CD4-positive, alpha-beta T cell (primary cell): ENCODE results near the gene MSL1. TPM values are rescaled to one million over a fixed set of nuclear protein-coding genes. Genes with fewer than 3 reads are reported as not detected.

Experiments
- ATAC-seq: fragments of 200-7000 bp; cut with Tn5 transposase; one replicate; pipeline ENCODE4 v1.10.0; 2022; ENCODE audit warnings: mild to moderate bottlenecking; ENCODE audit not compliant: poor library complexity
- CTCF ChIA-PET: fragments of 350-600 bp; sonication (Branson Sonifier 250); formaldehyde crosslinking; loops from one replicate; lab custom pipeline; 2021; ENCODE audit warnings: antibody characterized with exemption, inconsistent platforms; lab: Charles Lee
- POLR2A ChIA-PET: fragments of 350-600 bp; sonication (Branson Sonifier 250); formaldehyde crosslinking; loops from one replicate; lab custom pipeline; 2021; ENCODE audit warnings: antibody characterized with exemption, inconsistent platforms; lab: Charles Lee
- DNase-seq, 14 experiments: peaks; one replicate each; pipeline ENCODE4 v3.0.0-alpha.2; 2013 to 2020; ENCODE audit warnings: mixed read lengths in 2 of 14
- H3K27ac ChIP-seq, 2 donors: one replicate each; pipeline versions ENCODE4 v1.5.1 to v1.7.0; 2013; ENCODE audit warnings: low read length in 2 of 2, low read depth in 1 of 2, mild to moderate bottlenecking in 1 of 2
- H3K27me3 ChIP-seq, 2 experiments: 1 replicate in 1 of 2; 2 replicates in 1 of 2; pipeline versions ENCODE4 v1.6.1 to v1.7.0; 2013; ENCODE audit warnings: low read length in 2 of 2, control low read depth in 1 of 2, mild to moderate bottlenecking in 1 of 2, moderate library complexity in 1 of 2; ENCODE audit not compliant: insufficient read depth in 2 of 2, control insufficient read depth in 1 of 2
- H3K36me3 ChIP-seq: one replicate; pipeline ENCODE4 v1.6.1; 2013; ENCODE audit warnings: low read length, control low read depth; ENCODE audit not compliant: insufficient read depth
- H3K4me1 ChIP-seq: one replicate; pipeline ENCODE4 v1.6.1; 2013; ENCODE audit warnings: low read length, control low read depth; ENCODE audit not compliant: insufficient read depth
- H3K4me3 ChIP-seq: one replicate; pipeline ENCODE4 v1.5.1; 2013; ENCODE audit warnings: mild to moderate bottlenecking, low read length, moderate library complexity
- H3K9me3 ChIP-seq, 2 experiments: 1 replicate in 1 of 2; 2 replicates in 1 of 2; pipeline versions ENCODE4 v1.6.1 to v1.7.0; 2013; ENCODE audit warnings: low read length in 2 of 2, mild to moderate bottlenecking in 2 of 2, control low read depth in 1 of 2, moderate library complexity in 1 of 2; ENCODE audit not compliant: control insufficient read depth in 1 of 2, insufficient read depth in 1 of 2
- H3K27ac Mint-ChIP-seq: one replicate; pipeline ENCODE4 v1.8.0; 2020; ENCODE audit warnings: mixed read lengths
- H3K27me3 Mint-ChIP-seq: one replicate; pipeline ENCODE4 v1.8.0; 2021; ENCODE audit warnings: mixed read lengths
- H3K36me3 Mint-ChIP-seq: one replicate; pipeline ENCODE4 v1.8.0; 2021; ENCODE audit warnings: low read depth, mixed read lengths
- H3K4me1 Mint-ChIP-seq: one replicate; pipeline ENCODE4 v1.8.0; 2021; ENCODE audit warnings: low read depth, mixed read lengths
- H3K4me3 Mint-ChIP-seq: one replicate; pipeline ENCODE4 v1.8.0; 2020; ENCODE audit warnings: mild to moderate bottlenecking, mixed read lengths
- H3K9me3 Mint-ChIP-seq: one replicate; pipeline ENCODE4 v1.8.0; 2020; ENCODE audit warnings: mixed read lengths
- CTCF ChIP-seq: fragments of 200-600 bp; IDR thresholded peaks from one replicate; pipeline ENCODE4 v1.8.0; 2022; ENCODE audit warnings: antibody characterized with exemption, mild to moderate bottlenecking
- intact Hi-C, 2 experiments: fragments of 100-400 bp; cut with DNase I in 1 of 2; cut with micrococcal nuclease in 1 of 2; formaldehyde crosslinking; loops; one replicate each; pipeline versions ENCODE4 v1.15.1 to v1.9.0; 2023 to 2025; cut with DNase I, micrococcal nuclease
- total RNA-seq, 174 experiments: library from RNA in 2 of 174; stranded (reverse) in 2 of 174; gene quantifications; one replicate each; pipeline ENCODE4 v1.2.3 and lab custom pipeline; 2021 to 2026

Gene MSL1
- total RNA-seq, 2 experiments from 2014 or later: 77.0 to 79.2 TPM

GRCh38 chr17:40093580-40094201, 28.1 kb upstream of the MSL1 start:
- Histone ChIP-seq H3K27me3 (no peaks in the 10 kb centered on the region), H3K4me1 (peaks cover 51% of the 10 kb centered on the region), H3K27ac (no peak overlapping the region), H3K36me3 (peaks cover 71% of the 10 kb centered on the region), H3K4me3 (no peak overlapping the region), H3K9me3 (no peaks in the 10 kb centered on the region)
- no peaks in the 10 kb centered on the region for H3K9me3 Mint-ChIP-seq
- ChIA-PET POLR2A (interaction anchor here (1.0 to 9.7 kb wide), 4 partner anchors 18 to 47 kb away, joined by 3 to 335 read pairs (median 8); partner anchors contain the start of gene CASC3), CTCF (interaction anchor here (1.1 to 1.9 kb wide), 4 partner anchors 18 to 75 kb away, joined by 3 to 7 read pairs (median 6); no protein-coding TSS in a partner anchor)
- no peak overlapping the region for H3K4me3 Mint-ChIP-seq
- no peaks in the 10 kb centered on the region for H3K27me3 Mint-ChIP-seq
- intact Hi-C loops: no loop called here
- ATAC-seq (no peak), DNase-seq (peak in 1 of 14 experiments; percentile 21)
- H3K4me1 Mint-ChIP-seq: peaks cover 58% of the 10 kb centered on the region
- no peak for TF ChIP-seq CTCF
- H3K36me3 Mint-ChIP-seq: peaks cover 83% of the 10 kb centered on the region
- peak overlapping the region; percentile 51 for H3K27ac Mint-ChIP-seq

- peaks cover 85% of the 10 kb centered on the region for H3K36me3 Mint-ChIP-seq
- ATAC-seq: no peak
- Histone ChIP-seq H3K27me3 (no peaks in the 10 kb centered on the region), H3K36me3 (peaks cover 60% of the 10 kb centered on the region), H3K9me3 (no peaks in the 10 kb centered on the region), H3K4me3 (no peak overlapping the region), H3K27ac (peak overlapping the region; percentile 94 to 96), H3K4me1 (peaks cover 63% of the 10 kb centered on the region)
- ChIA-PET CTCF (interaction anchor here (1.7 to 2.3 kb wide), 2 partner anchors 8 to 17 kb away, joined by 6 read pairs; no protein-coding TSS in a partner anchor), POLR2A (interaction anchor here (1.4 to 9.7 kb wide), 9 partner anchors 12 to 114 kb away, joined by 4 to 335 read pairs (median 7); partner anchors contain the start of genes CASC3 and PSMD3)
- no peaks in the 10 kb centered on the region for H3K9me3 Mint-ChIP-seq
- peak in 1 of 14 experiments; percentile 31 for DNase-seq
- H3K27me3 Mint-ChIP-seq: no peaks in the 10 kb centered on the region
- H3K4me3 Mint-ChIP-seq: peak overlapping the region; percentile 97
- H3K27ac Mint-ChIP-seq: peak overlapping the region; percentile 91
- peaks cover 68% of the 10 kb centered on the region for H3K4me1 Mint-ChIP-seq
- TF ChIP-seq CTCF: no peak
- intact Hi-C loops: loop anchor here (5.0 kb wide), 2 partner anchors 33 to 168 kb away; partner anchors contain the start of genes LRRC3C (in 1 of the 2), ORMDL3 (in 1 of the 2) and THRA (in 1 of the 2)
Observed at GRCh38 chr17:40094874-40095273, 26.9 kb upstream of the MSL1 start.

- Mint-ChIP-seq H3K9me3 (no peaks in the 10 kb centered on the region), H3K4me1 (peaks cover 73% of the 10 kb centered on the region), H3K36me3 (peaks cover 85% of the 10 kb centered on the region), H3K4me3 (peak overlapping the region; percentile 97), H3K27ac (peak overlapping the region; percentile 91), H3K27me3 (no peaks in the 10 kb centered on the region)
- Histone ChIP-seq H3K9me3 (no peaks in the 10 kb centered on the region), H3K4me1 (peaks cover 69% of the 10 kb centered on the region), H3K27ac (peak overlapping the region; percentile 94 to 96), H3K4me3 (peak overlapping the region; percentile 42), H3K36me3 (peaks cover 55% of the 10 kb centered on the region), H3K27me3 (no peaks in the 10 kb centered on the region)
- DNase-seq: peak in 1 of 14 experiments; percentile 53
- intact Hi-C loops: loop anchor here (5.0 kb wide), 2 partner anchors 33 to 168 kb away; partner anchors contain the start of genes LRRC3C (in 1 of the 2), ORMDL3 (in 1 of the 2) and THRA (in 1 of the 2)
- ChIA-PET POLR2A (interaction anchor here (0.6 to 9.7 kb wide), 13 partner anchors 9 to 115 kb away, joined by 3 to 335 read pairs (median 5); partner anchors contain the start of genes CASC3 and PSMD3), CTCF (interaction anchor here (0.9 to 8.8 kb wide), 3 partner anchors 9 to 96 kb away, joined by 3 to 93 read pairs (median 6); no protein-coding TSS in a partner anchor)
- ATAC-seq: no peak
- TF ChIP-seq CTCF: no peak
Observed at GRCh38 chr17:40095351-40095943, 26.3 kb upstream of the MSL1 start.
